Measurements from ENCODE around the gene CIAO2B.

CIAO2B gene

DNA sequence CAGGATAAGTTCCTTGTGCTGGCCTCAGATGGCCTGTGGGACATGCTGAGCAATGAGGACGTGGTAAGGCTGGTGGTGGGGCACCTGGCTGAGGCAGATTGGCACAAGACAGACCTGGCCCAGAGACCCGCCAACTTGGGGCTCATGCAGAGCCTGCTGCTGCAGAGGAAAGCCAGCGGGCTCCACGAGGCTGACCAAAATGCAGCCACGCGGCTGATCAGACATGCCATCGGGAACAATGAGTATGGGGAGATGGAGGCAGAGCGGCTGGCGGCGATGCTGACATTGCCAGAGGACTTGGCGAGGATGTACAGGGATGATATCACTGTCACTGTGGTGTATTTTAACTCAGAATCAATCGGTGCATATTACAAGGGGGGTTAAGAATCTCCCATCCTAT lies 48.7 kb downstream of the CIAO2B start:
- no peak for DNase-seq (ENCODE audit: low spot score)

- no peak for DNase-seq (ENCODE audit: low spot score)
These were observed 51.5 kb downstream of the CIAO2B start for GRCh38 chr16:66882702-66883101.

Measured in RKO (cell line).